HEK293 (cell line): ENCODE results near the gene PBRM1.

Experiments
- CTCF ChIA-PET: fragments of 350-600 bp; formaldehyde crosslinking; extraction: SDS; loops from one replicate; lab custom pipeline; 2021; ENCODE audit warnings: antibody characterized with exemption; lab: Yijun Ruan, JAX
- POLR2A ChIA-PET: fragments of 300-600 bp; formaldehyde crosslinking; extraction: SDS; loops from one replicate; lab custom pipeline; 2020; ENCODE audit warnings: antibody characterized with exemption, inconsistent platforms; lab: Yijun Ruan, JAX
- H3K27ac ChIP-seq: fragments of 200-500 bp; sonication (Bioruptor generic); 2 replicates; pipeline ENCODE4 v1.5.1; 2014; ENCODE audit warnings: low read depth, low read length, control low read depth, inconsistent platforms; ENCODE audit errors: extremely low read depth
- H3K36me3 ChIP-seq, 2 experiments: fragments of 200-500 bp in 1 of 2; sonication (Bioruptor generic) in 1 of 2; 1 replicate in 1 of 2; 2 replicates in 1 of 2; pipeline ENCODE4 v1.5.1; 2014 to 2017; ENCODE audit warnings: inconsistent platforms in 2 of 2, low read length in 2 of 2; ENCODE audit not compliant: control insufficient read depth in 2 of 2, insufficient read depth in 1 of 2
- H3K4me1 ChIP-seq: fragments of 200-500 bp; sonication (Bioruptor generic); 2 replicates; pipeline ENCODE4 v1.5.1; 2014; ENCODE audit warnings: mild to moderate bottlenecking, low read length, inconsistent platforms; ENCODE audit not compliant: control insufficient read depth, insufficient read depth
- H3K4me3 ChIP-seq: 2 replicates; pipeline ENCODE4 v1.5.1; 2011; ENCODE audit warnings: low read depth, mild to moderate bottlenecking, control low read depth, low read length, moderate library complexity
- H3K9me3 ChIP-seq: fragments of 200-500 bp; sonication (Bioruptor generic); 2 replicates; pipeline ENCODE4 v1.5.1; 2014; ENCODE audit warnings: low read depth, low read length, inconsistent platforms; ENCODE audit not compliant: control insufficient read depth, insufficient read depth
- BCL11A ChIP-seq: fragments of 450-650 bp; formaldehyde crosslinking; IDR thresholded peaks from 2 replicates; pipeline ENCODE4 v1.5.1; 2016; ENCODE audit warnings: low read depth, missing biosample characterization, missing genetic modification characterization
- GLIS1 ChIP-seq: fragments of 450-650 bp; formaldehyde crosslinking; IDR thresholded peaks from 2 replicates; pipeline ENCODE4 v1.5.1; 2016; ENCODE audit warnings: missing biosample characterization, missing genetic modification characterization
- MEIS1 ChIP-seq: sonication (generic); formaldehyde crosslinking; IDR thresholded peaks from 2 replicates; pipeline ENCODE4 v1.8.1; 2022; ENCODE audit warnings: missing genetic modification reagents, mild to moderate bottlenecking, borderline replicate concordance
- PRDM10 ChIP-seq: fragments of 450-650 bp; formaldehyde crosslinking; IDR thresholded peaks from 2 replicates; pipeline ENCODE4 v1.5.1; 2016; ENCODE audit warnings: missing biosample characterization, missing genetic modification characterization
- SCRT1 ChIP-seq: fragments of 450-650 bp; formaldehyde crosslinking; IDR thresholded peaks from 2 replicates; pipeline ENCODE4 v1.5.1; 2016; ENCODE audit warnings: missing biosample characterization, missing genetic modification characterization, borderline replicate concordance
- SCRT2 ChIP-seq: fragments of 450-650 bp; formaldehyde crosslinking; IDR thresholded peaks from 2 replicates; pipeline ENCODE4 v1.5.1; 2016; ENCODE audit warnings: missing biosample characterization, missing genetic modification characterization
- ZBTB10 ChIP-seq: fragments of 450-650 bp; formaldehyde crosslinking; IDR thresholded peaks from 2 replicates; pipeline ENCODE4 v1.5.1; 2016; ENCODE audit warnings: missing biosample characterization, missing genetic modification characterization
- ZNF239 ChIP-seq: fragments of 450-650 bp; formaldehyde crosslinking; IDR thresholded peaks from 2 replicates; pipeline ENCODE4 v1.5.1; 2016; ENCODE audit warnings: missing biosample characterization, missing genetic modification characterization
- ZNF404 ChIP-seq: fragments of 450-650 bp; formaldehyde crosslinking; IDR thresholded peaks from 2 replicates; pipeline ENCODE4 v1.5.1; 2017; ENCODE audit warnings: missing biosample characterization, missing genetic modification characterization
- ZNF433 ChIP-seq: fragments of 450-650 bp; formaldehyde crosslinking; IDR thresholded peaks from 2 replicates; pipeline ENCODE4 v1.5.1; 2016; ENCODE audit warnings: missing biosample characterization, missing genetic modification characterization, low read depth
- ZNF792 ChIP-seq: fragments of 450-650 bp; formaldehyde crosslinking; IDR thresholded peaks from 2 replicates; pipeline ENCODE4 v1.5.1; 2016; ENCODE audit warnings: missing biosample characterization, missing genetic modification characterization
- ZSCAN23 ChIP-seq: fragments of 450-650 bp; formaldehyde crosslinking; IDR thresholded peaks from 2 replicates; pipeline ENCODE4 v1.5.1; 2016; ENCODE audit warnings: missing biosample characterization, missing genetic modification characterization

PBRM1 gene

GRCh38 chr3:52532517-52532837 lies 153.2 kb downstream of the PBRM1 start:
- CTCF ChIA-PET = no interaction called here

DNA sequence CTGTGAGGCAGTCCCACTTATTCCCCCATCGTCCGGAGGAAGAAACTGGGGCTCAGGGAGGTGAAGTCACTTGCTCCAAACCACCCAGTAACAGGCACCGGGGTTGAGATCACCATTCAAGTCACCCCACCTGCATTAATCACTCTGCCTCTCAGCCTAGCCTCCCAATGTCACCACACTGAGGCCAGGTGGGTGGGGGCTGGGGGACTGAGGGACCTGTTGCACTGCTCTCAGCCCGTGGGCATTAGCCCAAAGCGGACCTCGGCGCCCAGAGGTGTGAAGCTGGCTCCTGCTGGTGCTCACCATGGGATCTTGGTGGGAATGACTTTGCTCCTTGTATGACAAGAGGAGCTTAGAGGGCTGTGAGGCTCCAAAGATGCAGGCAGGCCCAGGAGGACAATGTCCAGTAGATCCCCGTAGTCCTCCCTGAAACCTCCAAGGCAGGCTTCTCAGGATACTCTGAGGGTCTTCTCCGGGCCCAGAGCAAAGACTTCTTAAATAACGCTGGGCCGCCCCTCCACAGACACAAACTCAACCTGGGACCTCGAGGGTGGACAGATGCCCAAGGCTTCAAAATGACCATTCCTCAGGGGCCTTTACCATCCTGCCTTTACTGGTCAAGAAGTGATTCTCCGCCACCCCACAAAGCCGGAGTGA lies 153.7 kb downstream of the PBRM1 start:
- H3K36me3 ChIP-seq = peaks cover 0 to 49% of the 10 kb centered on the region in 2 experiments; a peak in 1 of 3 replicates
- no peak overlapping the region; the same call in 1 of the 2 replicates for H3K27ac ChIP-seq
- H3K4me1 ChIP-seq = peaks cover 4% of the 10 kb centered on the region; the same call in 1 of the 2 replicates
- TF ChIP-seq ZNF792 (tag by site-specific recombination) (no peak), ZNF239 (no peak), SCRT1 (tag by site-specific recombination) (peak; percentile 59; the same call in 1 of the 2 replicates), SCRT2 (peak; percentile 95)
- TF ChIP-seq, all 188 proteins: peak for 2
- Histone ChIP-seq H3K4me3 (no peak overlapping the region), H3K9me3 (no peaks in the 10 kb centered on the region)
- CTCF ChIA-PET = no interaction called here
- POLR2A ChIA-PET = no interaction called here

More at GRCh38 chr3:52532517-52532837, 153.2 kb downstream of the PBRM1 start:
- POLR2A ChIA-PET = no interaction called here
- Histone ChIP-seq H3K9me3 (no peaks in the 10 kb centered on the region), H3K36me3 (peaks cover 0 to 44% of the 10 kb centered on the region in 2 experiments; a peak in 1 of 3 replicates), H3K4me1 (peaks cover 4% of the 10 kb centered on the region; the same call in 1 of the 2 replicates), H3K4me3 (peak overlapping the region; percentile 63), H3K27ac (peak overlapping the region; percentile 86; the same call in 1 of the 2 replicates)
- TF ChIP-seq GLIS1 (tag by site-specific recombination) (peak; percentile 89), ZNF404 (tag by site-specific recombination) (no peak), BCL11A (tag by site-specific recombination) (no peak), ZBTB10 (tag by site-specific recombination) (0 out of 2 replicates have a peak, but pooled peaks have one; percentile 8), ZSCAN23 (no peak), PRDM10 (tag by site-specific recombination) (peak; percentile 76)

DNA sequence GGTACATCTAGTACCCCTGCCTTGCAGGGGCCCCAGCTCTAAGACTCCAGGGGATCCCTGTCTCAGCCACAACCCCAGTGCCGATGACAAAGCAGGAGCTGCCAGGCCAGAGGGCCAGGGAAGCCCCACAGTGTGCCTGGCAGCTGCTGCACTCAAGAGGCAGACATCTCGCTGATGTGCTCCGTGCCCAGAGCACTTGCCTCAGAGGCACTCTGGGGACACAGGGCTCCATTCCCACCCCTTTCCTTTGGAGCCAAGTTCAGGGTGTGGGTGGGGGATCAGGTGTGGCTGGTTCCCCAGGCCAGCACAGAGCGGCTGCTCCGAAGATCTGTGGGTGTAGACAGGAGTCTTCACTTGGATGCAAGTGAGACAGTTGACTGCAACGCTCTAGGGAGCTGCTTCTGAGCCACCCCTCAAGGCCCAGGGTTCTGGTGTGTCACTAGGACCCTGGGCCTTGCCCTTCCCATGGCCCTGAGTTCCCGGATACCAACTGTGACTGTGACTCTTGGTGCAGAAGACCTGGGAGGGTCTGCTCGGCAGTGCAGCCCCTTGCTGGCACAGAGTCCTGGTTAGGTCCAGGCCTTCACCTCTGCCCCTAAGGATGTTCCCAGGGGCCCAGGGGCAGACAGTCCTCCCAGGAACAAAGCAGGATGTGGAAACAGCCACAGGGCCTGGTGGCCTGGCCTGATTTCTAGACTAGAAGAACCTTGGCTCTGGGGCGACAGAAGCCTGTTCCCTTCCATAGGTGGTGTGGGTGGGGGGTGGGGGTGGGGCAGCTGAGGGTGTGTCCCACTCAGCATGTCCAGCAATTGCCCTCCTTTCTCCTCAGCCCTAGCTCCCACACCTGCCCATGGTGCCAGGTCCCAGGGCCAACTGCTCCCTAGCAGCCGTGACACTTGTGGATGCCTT lies 154.5 kb downstream of the PBRM1 start:
- no peak for TF ChIP-seq MEIS1 (CRISPR knock-in tag)
- no peak for TF ChIP-seq ZNF433 (tag by site-specific recombination)
- 0 out of 2 replicates have a peak, but pooled peaks have one; percentile 13 for TF ChIP-seq GLIS1 (tag by site-specific recombination)
- Histone ChIP-seq H3K36me3 (peaks cover 0 to 57% of the 10 kb centered on the region in 2 experiments; a peak in 1 of 3 replicates), H3K27ac (0 out of 2 replicates have a peak overlapping the region, but pooled peaks have one; percentile 19), H3K4me3 (no peak overlapping the region), H3K4me1 (peaks cover 4% of the 10 kb centered on the region; the same call in 1 of the 2 replicates), H3K9me3 (no peaks in the 10 kb centered on the region)
- POLR2A ChIA-PET = no interaction called here
- CTCF ChIA-PET = no interaction called here
